ENCODE results near the gene GMDS. TPM values are rescaled to one million over a fixed set of nuclear protein-coding genes. Genes with fewer than 3 reads are reported as not detected.

Gene GMDS
- total RNA-seq, 1 experiment from 2014 or later: 27.6 TPM

DNA sequence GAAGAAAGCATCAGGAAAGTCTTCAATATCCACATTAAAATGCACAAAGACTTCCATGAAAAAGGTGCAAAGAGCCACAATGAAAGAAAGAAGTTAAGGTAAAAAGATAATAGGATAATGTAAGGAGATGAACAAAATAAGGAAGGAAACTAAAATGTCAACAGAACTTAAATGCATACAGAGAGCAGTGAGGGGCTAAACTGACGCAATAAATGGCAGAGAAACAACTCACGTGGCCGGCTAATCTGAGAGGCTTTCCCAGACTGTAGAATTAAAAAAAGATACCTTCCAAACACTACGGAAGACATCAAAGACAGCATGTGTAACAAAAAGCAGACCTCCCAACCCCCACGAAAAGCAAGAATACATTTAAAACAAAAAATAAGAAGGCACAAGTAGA, 73.7 kb downstream of the GMDS start:
- H3K14ac ChIP-seq (ENCODE audit: insufficient read depth, low read length): no peak overlapping the region
- no peak overlapping the region for H3K4me2 ChIP-seq (ENCODE audit: insufficient read depth, insufficient read length, low read length)
- TF ChIP-seq, protein P1, sequence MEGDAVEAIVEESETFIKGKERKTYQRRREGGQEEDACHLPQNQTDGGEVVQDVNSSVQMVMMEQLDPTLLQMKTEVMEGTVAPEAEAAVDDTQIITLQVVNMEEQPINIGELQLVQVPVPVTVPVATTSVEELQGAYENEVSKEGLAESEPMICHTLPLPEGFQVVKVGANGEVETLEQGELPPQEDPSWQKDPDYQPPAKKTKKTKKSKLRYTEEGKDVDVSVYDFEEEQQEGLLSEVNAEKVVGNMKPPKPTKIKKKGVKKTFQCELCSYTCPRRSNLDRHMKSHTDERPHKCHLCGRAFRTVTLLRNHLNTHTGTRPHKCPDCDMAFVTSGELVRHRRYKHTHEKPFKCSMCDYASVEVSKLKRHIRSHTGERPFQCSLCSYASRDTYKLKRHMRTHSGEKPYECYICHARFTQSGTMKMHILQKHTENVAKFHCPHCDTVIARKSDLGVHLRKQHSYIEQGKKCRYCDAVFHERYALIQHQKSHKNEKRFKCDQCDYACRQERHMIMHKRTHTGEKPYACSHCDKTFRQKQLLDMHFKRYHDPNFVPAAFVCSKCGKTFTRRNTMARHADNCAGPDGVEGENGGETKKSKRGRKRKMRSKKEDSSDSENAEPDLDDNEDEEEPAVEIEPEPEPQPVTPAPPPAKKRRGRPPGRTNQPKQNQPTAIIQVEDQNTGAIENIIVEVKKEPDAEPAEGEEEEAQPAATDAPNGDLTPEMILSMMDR (conservative IDR thresholded peaks at IDR 0.05): no peak
- Mint-ChIP-seq H3K4me3 (no peak overlapping the region), H3K27me3 (ENCODE audit: low read depth) (no peaks in the 10 kb centered on the region), H3K4me1 (peaks cover 2 to 10% of the 10 kb centered on the region in 2 experiments), H3K36me3 (ENCODE audit: insufficient read depth in 1 of 3, low read depth in 3 of 3) (no peaks in the 10 kb centered on the region), H3K9me3 (no peaks in the 10 kb centered on the region), H3K27ac (no peak overlapping the region; a peak in 1 of 7 replicates)
- no peak overlapping the region for H3K9ac ChIP-seq (ENCODE audit: extremely low read depth, insufficient read length, low read length)
- no peak overlapping the region for H3T11ph ChIP-seq (ENCODE audit: low read length)
- no peak overlapping the region for H4K91ac ChIP-seq (ENCODE audit: insufficient read length, low read depth, low read length)
- H3K4ac ChIP-seq (ENCODE audit: low read depth, low read length): no peak overlapping the region
- H3K56ac ChIP-seq (ENCODE audit: insufficient read length, low read depth, low read length): no peak overlapping the region
- H3K79me2 ChIP-seq (ENCODE audit: insufficient read depth, low read length): no peaks in the 10 kb centered on the region; the same call in 1 of the 2 replicates
- H4K8ac ChIP-seq (replicated peaks; ENCODE audit: insufficient read length, low read depth, low read length): no peak overlapping the region
- no peak overlapping the region for H3K23ac ChIP-seq (ENCODE audit: insufficient read length, low read depth, low read length)
- H3K18ac ChIP-seq (ENCODE audit: insufficient read length, low read depth, low read length): no peak overlapping the region
- no peak overlapping the region for H2AK5ac ChIP-seq (ENCODE audit: insufficient read length, low read length)
- no peak overlapping the region for H2BK20ac ChIP-seq (ENCODE audit: low read depth, low read length, poor library complexity, severe bottlenecking)
- no peaks in the 10 kb centered on the region for H3K27me3 ChIP-seq (ENCODE audit: insufficient read depth, low read length)
- H2BK12ac ChIP-seq (ENCODE audit: insufficient read length, low read depth, low read length): no peak overlapping the region
- no peak overlapping the region for H4K5ac ChIP-seq (ENCODE audit: insufficient read length, low read depth, low read length)
- no peaks in the 10 kb centered on the region for H3K4me1 ChIP-seq (ENCODE audit: insufficient read depth, low read length)
- H2AFZ ChIP-seq (ENCODE audit: low read length): no peak overlapping the region
- H2BK5ac ChIP-seq (ENCODE audit: insufficient read length, low read length): no peak overlapping the region
- no peak overlapping the region for H3K27ac ChIP-seq (ENCODE audit: insufficient read length, low read depth, low read length)
- no peaks in the 10 kb centered on the region for H3K23me2 ChIP-seq (ENCODE audit: insufficient read length, low read depth, low read length, poor library complexity, severe bottlenecking)
- no peak overlapping the region for H2BK120ac ChIP-seq (ENCODE audit: low read depth, low read length, poor library complexity, severe bottlenecking)
- H4K20me1 ChIP-seq (ENCODE audit: control insufficient read depth, insufficient read depth, insufficient read length): no peaks in the 10 kb centered on the region
- H3K9me3 ChIP-seq (ENCODE audit: control insufficient read depth, low read depth, low read length): no peaks in the 10 kb centered on the region
- no peaks in the 10 kb centered on the region for H3K79me1 ChIP-seq (ENCODE audit: insufficient read depth, low read depth, low read length, poor library complexity, severe bottlenecking)
- no CpG with 5 or more reads among the region's 5 CpGs for WGBS (ENCODE audit: extremely low coverage, insufficient read length, low lambda C conversion rate)
- H2BK15ac ChIP-seq (ENCODE audit: low read depth, low read length): no peak overlapping the region
- no peak for DNase-seq
